Measurements from ENCODE around the gene ATP6V0C. TPM values are rescaled to one million over a fixed set of nuclear protein-coding genes. Genes with fewer than 3 reads are reported as not detected.

The ATP6V0C gene
- total and polyA plus RNA-seq, 2 donors from 2014 or later: 303 to 520 TPM

DNA sequence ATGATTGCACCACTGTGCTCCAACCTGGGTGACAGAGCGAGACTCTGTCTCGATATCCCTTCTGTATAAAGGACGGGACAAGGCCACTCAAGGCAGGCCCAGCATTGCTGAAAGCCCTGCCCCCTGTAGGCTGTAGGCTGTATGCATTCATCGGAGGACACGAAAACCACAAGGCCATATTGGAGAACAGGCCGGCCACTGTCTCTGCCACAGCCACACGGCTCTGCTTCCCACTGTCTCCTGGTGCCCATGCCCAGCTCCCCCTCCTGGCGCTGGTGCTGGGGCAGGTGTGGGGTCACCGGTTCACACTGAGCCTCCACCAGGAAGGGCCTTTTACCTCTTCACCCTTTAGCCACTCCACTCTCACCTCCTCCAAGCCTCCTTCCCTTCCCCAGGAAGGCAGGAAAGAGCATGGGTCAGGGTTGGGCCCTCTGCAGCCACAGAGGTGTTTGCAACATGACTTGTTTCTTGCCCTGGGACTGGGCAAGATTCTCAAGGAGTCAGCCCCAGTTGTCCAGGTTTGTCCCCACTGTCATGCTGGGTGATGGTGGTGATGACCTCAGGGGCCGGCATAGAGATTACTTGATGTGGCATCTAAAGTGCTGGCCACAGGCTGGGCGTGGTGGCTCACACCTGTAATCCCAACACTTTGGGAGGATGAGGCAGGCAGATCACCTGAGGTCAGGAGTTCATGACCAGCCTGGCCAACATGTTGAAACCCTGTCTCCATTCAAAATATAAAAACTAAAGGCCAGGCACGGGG is 47.9 kb upstream of the ATP6V0C start:
- intact Hi-C loops (cut with DNase I): no loop called here
- Histone ChIP-seq H3K9ac (ENCODE audit: low read length in 3 of 3) (no peak overlapping the region), H3K27ac (ENCODE audit: low read depth in 2 of 2, low read length in 2 of 2) (no peak overlapping the region), H3K9me3 (ENCODE audit: control insufficient read depth in 2 of 3, insufficient read depth in 1 of 3, low read length in 3 of 3) (no peaks in the 10 kb centered on the region), H3K4me3 (ENCODE audit: low read length in 3 of 3) (no peak overlapping the region), H3K4me1 (ENCODE audit: control insufficient read depth in 2 of 3, insufficient read depth in 2 of 3, low read depth in 1 of 3, low read length in 3 of 3) (peaks cover 0 to 6% (median 0%) of the 10 kb centered on the region in 3 donors), H3K27me3 (ENCODE audit: control insufficient read depth, insufficient read depth, low read length) (no peaks in the 10 kb centered on the region), H3K36me3 (ENCODE audit: control insufficient read depth in 2 of 3, insufficient read depth in 3 of 3, low read length in 3 of 3) (no peaks in the 10 kb centered on the region)
- no peak for TF ChIP-seq CTCF (IDR thresholded peaks at IDR 0.05; ENCODE audit: borderline replicate concordance, extremely low read depth, insufficient read depth)
- peak in 1 of 5 donors; percentile 34 for DNase-seq
- FAIRE-seq: no peak

GRCh38 chr16:2466667-2467527 is 46.9 kb upstream of the ATP6V0C start:
- H3K36me3 ChIP-seq (ENCODE audit: control insufficient read depth in 2 of 3, insufficient read depth in 3 of 3, low read length in 3 of 3): no peaks in the 10 kb centered on the region
- TF ChIP-seq CTCF (IDR thresholded peaks at IDR 0.05; ENCODE audit: borderline replicate concordance, extremely low read depth, insufficient read depth): no peak
- peaks cover 0 to 14% (median 0%) of the 10 kb centered on the region in 3 donors for H3K4me1 ChIP-seq (ENCODE audit: control insufficient read depth in 2 of 3, insufficient read depth in 2 of 3, low read depth in 1 of 3, low read length in 3 of 3)
- H3K27ac ChIP-seq (ENCODE audit: low read depth in 2 of 2, low read length in 2 of 2): no peak overlapping the region
- intact Hi-C loops (cut with DNase I): no loop called here
- H3K9ac ChIP-seq (ENCODE audit: low read length in 3 of 3): no peak overlapping the region
- H3K27me3 ChIP-seq (ENCODE audit: control insufficient read depth, insufficient read depth, low read length): no peaks in the 10 kb centered on the region
- no peaks in the 10 kb centered on the region for H3K9me3 ChIP-seq (ENCODE audit: control insufficient read depth in 2 of 3, insufficient read depth in 1 of 3, low read length in 3 of 3)
- no peak overlapping the region for H3K4me3 ChIP-seq (ENCODE audit: low read length in 3 of 3)
- peak in 1 of 5 donors; percentile 80 for DNase-seq
- FAIRE-seq: no peak

DNA sequence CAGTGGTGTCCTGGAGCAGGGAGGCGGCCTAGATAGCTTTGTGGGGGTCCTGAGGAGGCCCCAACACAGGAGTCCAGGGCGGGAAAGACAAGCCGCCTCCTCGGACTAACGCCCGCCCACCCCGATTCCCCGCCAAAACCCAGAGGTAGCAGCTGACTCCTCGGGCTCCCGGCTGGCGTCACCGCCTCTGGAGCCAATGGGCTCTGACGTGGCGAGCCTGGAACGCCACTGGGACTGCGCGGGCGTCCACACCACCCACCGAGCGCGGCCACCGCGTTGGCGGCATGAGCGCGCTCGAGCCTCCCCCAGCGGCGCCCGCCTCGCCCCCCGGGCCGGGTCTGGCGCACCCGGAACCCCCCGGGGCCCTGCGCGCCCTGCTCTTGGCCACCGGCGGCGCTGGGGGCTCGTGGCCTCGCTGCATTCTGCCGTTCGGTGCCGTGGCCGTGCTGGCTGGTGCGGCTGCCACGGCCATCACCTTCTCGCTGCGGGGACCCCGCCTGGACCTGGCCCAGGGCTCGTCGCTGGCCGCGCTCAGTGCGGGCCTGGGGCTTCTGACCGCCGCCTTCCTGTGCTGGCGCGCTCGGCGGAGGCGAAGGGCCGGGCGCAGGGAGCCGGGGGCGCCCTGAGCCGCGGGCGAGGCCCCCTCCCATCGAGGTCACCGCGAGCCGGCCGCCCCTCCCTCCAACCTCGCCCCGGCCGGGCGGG is 46.1 kb upstream of the ATP6V0C start:
- intact Hi-C loops (cut with DNase I): no loop called here
- H3K36me3 ChIP-seq (ENCODE audit: control insufficient read depth in 2 of 3, insufficient read depth in 3 of 3, low read length in 3 of 3): no peaks in the 10 kb centered on the region
- FAIRE-seq (no peak), DNase-seq (peak; percentile 79 to 93 (median 89))
- no peaks in the 10 kb centered on the region for H3K9me3 ChIP-seq (ENCODE audit: control insufficient read depth in 2 of 3, insufficient read depth in 1 of 3, low read length in 3 of 3)
- no peak overlapping the region for H3K27ac ChIP-seq (ENCODE audit: low read depth in 2 of 2, low read length in 2 of 2)
- H3K27me3 ChIP-seq (ENCODE audit: control insufficient read depth, insufficient read depth, low read length): no peaks in the 10 kb centered on the region
- no peak overlapping the region for H3K9ac ChIP-seq (ENCODE audit: low read length in 3 of 3)
- peaks cover 0 to 17% (median 0%) of the 10 kb centered on the region in 3 donors for H3K4me1 ChIP-seq (ENCODE audit: control insufficient read depth in 2 of 3, insufficient read depth in 2 of 3, low read depth in 1 of 3, low read length in 3 of 3)
- peak overlapping the region in 1 of 3 donors; percentile 43 for H3K4me3 ChIP-seq (ENCODE audit: low read length in 3 of 3)
- TF ChIP-seq CTCF (IDR thresholded peaks at IDR 0.05; ENCODE audit: borderline replicate concordance, extremely low read depth, insufficient read depth): no peak
